HCT116 (cell line): ENCODE data around the gene ADGRB3. TPM values are rescaled to one million over a fixed set of nuclear protein-coding genes. Genes with fewer than 3 reads are reported as not detected.
"Not testable (repeated sequence)": the region's sequence is repeated elsewhere in the genome, so short reads cannot be mapped to it uniquely, and the experiment has no call there.

ENCODE experiments used
- ATAC-seq: fragments of 200-7000 bp; cut with Tn5 transposase; 2 replicates; pipeline ENCODE4 v1.9.1; 2020; ENCODE audit warnings: mild to moderate bottlenecking, moderate library complexity
- BruUV-seq: library from RNA; stranded (reverse); fragments of 400-500 nt; replicated peaks from 2 replicates; lab custom pipeline; 2021; lab: Mats Ljungman, UMichigan
- CTCF ChIA-PET: fragments of 300-600 bp; sonication (Branson Sonifier 250); formaldehyde crosslinking; loops from one replicate; lab custom pipeline; 2021; ENCODE audit warnings: antibody characterized with exemption; lab: Charles Lee
- POLR2A ChIA-PET: fragments of 300-600, 350-600 bp; sonication (Branson Sonifier 250); formaldehyde crosslinking; loops from one replicate; lab custom pipeline; 2021; ENCODE audit warnings: antibody characterized with exemption; lab: Charles Lee
- RAD21 ChIA-PET, 2 experiments: fragments of 300-600 bp; sonication (Branson Sonifier 250); formaldehyde crosslinking; loops; one replicate each; lab custom pipeline; 2023; ENCODE audit warnings: low total read pairs in 2 of 2; ENCODE audit not compliant: uncharacterized antibody in 2 of 2, unreplicated experiment in 2 of 2, low non-redundant PET in 1 of 2; lab: Charles Lee
- DNase-seq: peaks from one replicate; pipeline ENCODE4 v3.0.0-alpha.2; 2010; ENCODE audit warnings: low read depth, low spot score
- H2AFZ ChIP-seq: fragments of 200-600 bp; shearing (Covaris generic), sonication (generic); 2 replicates; pipeline ENCODE4 v1.6.1; 2017; ENCODE audit warnings: low read depth, mixed run types, mixed read lengths, antibody characterized with exemption, low read length; ENCODE audit not compliant: poor library complexity, severe bottlenecking
- H3K27ac ChIP-seq: 2 replicates; pipeline ENCODE4 v1.5.1; 2012; ENCODE audit warnings: low read depth, low read length
- H3K27me3 ChIP-seq: fragments of 200-600 bp; sonication (generic); 2 replicates; pipeline ENCODE4 v1.6.1; 2016; ENCODE audit warnings: mixed run types, low read length, mixed read lengths; ENCODE audit not compliant: insufficient read depth
- H3K36me3 ChIP-seq, 2 experiments: fragments of 200-500 bp in 1 of 2; fragments of 200-600 bp in 1 of 2; sonication (Bioruptor generic) in 1 of 2; sonication (generic) in 1 of 2; 2 replicates each; pipeline versions ENCODE4 v1.5.1 to v1.6.1; 2014 to 2016; ENCODE audit warnings: low read length in 2 of 2, inconsistent platforms in 1 of 2, mixed read lengths in 1 of 2, mixed run types in 1 of 2; ENCODE audit not compliant: insufficient read depth in 2 of 2, control insufficient read depth in 1 of 2
- H3K4me1 ChIP-seq, 2 experiments: fragments of 200-600 bp in 1 of 2; sonication (generic) in 1 of 2; 2 replicates each; pipeline versions ENCODE4 v1.5.1 to v1.6.1; 2012 to 2017; ENCODE audit warnings: low read length in 2 of 2, inconsistent platforms in 1 of 2, mild to moderate bottlenecking in 1 of 2, mixed read lengths in 1 of 2, mixed run types in 1 of 2, moderate library complexity in 1 of 2; ENCODE audit not compliant: insufficient read depth in 2 of 2, control insufficient read depth in 1 of 2
- H3K4me2 ChIP-seq: fragments of 200-600 bp; sonication (generic); 2 replicates; pipeline ENCODE4 v1.6.1; 2017; ENCODE audit warnings: mixed run types, low read length, mixed read lengths
- H3K4me3 ChIP-seq, 2 experiments: fragments of 200-600 bp in 1 of 2; sonication (generic) in 1 of 2; replicated peaks in 1 of 2; 2 replicates each; pipeline ENCODE4 v1.5.1; 2011 to 2016; ENCODE audit warnings: low read length in 2 of 2, control low read depth in 1 of 2, low read depth in 1 of 2, mild to moderate bottlenecking in 1 of 2, mixed read lengths in 1 of 2, mixed run types in 1 of 2
- H3K79me2 ChIP-seq: fragments of 200-600 bp; sonication (generic); 2 replicates; pipeline ENCODE4 v1.6.1; 2017; ENCODE audit warnings: mild to moderate bottlenecking, mixed run types, low read length, moderate library complexity, mixed read lengths; ENCODE audit not compliant: insufficient read depth
- H3K9ac ChIP-seq: fragments of 200-600 bp; sonication (generic); 2 replicates; pipeline ENCODE4 v1.6.1; 2016; ENCODE audit warnings: low read length, mixed read lengths
- H3K9me2 ChIP-seq: fragments of 200-600 bp; sonication (generic), shearing (Covaris generic); 2 replicates; pipeline ENCODE4 v1.6.1; 2017; ENCODE audit warnings: mixed run types, mild to moderate bottlenecking, moderate library complexity; ENCODE audit not compliant: insufficient read depth
- H3K9me3 ChIP-seq, 2 experiments: fragments of 200-500 bp in 1 of 2; fragments of 200-600 bp in 1 of 2; sonication (Bioruptor generic) in 1 of 2; sonication (generic) in 1 of 2; 2 replicates each; pipeline ENCODE4 v1.6.1; 2014 to 2017; ENCODE audit warnings: low read length in 2 of 2, mixed read lengths in 2 of 2, inconsistent platforms in 1 of 2, low read depth in 1 of 2, mild to moderate bottlenecking in 1 of 2, mixed run types in 1 of 2, moderate library complexity in 1 of 2; ENCODE audit not compliant: control insufficient read depth in 1 of 2, insufficient read depth in 1 of 2
- H4K20me1 ChIP-seq: fragments of 200-600 bp; sonication (generic), shearing (Covaris generic); 2 replicates; pipeline ENCODE4 v1.6.1; 2017; ENCODE audit warnings: mixed run types, mild to moderate bottlenecking, moderate library complexity; ENCODE audit not compliant: insufficient read depth
- CEBPB ChIP-seq: IDR thresholded peaks from 2 replicates; pipeline ENCODE4 v1.6.1; 2012; ENCODE audit warnings: low read depth
- ELF1 ChIP-seq: IDR thresholded peaks from 2 replicates; pipeline ENCODE4 v1.6.1; 2012; ENCODE audit warnings: low read depth, borderline replicate concordance
- EZH2phosphoT487 ChIP-seq: fragments of 200-600 bp; IDR thresholded peaks from 2 replicates; pipeline ENCODE4 v1.6.1; 2018; ENCODE audit warnings: antibody characterized with exemption, borderline replicate concordance
- FOSL1 ChIP-seq: IDR thresholded peaks from 2 replicates; pipeline ENCODE4 v1.6.1; 2012; ENCODE audit warnings: low read depth
- JUND ChIP-seq: IDR thresholded peaks from 2 replicates; pipeline ENCODE4 v1.6.1; 2012
- POLR2A ChIP-seq: IDR thresholded peaks from 2 replicates; pipeline ENCODE4 v1.7.0; 2011; ENCODE audit warnings: borderline replicate concordance; ENCODE audit not compliant: insufficient read depth, insufficient read length; ENCODE audit errors: extremely low read depth
- RAD21 ChIP-seq: IDR thresholded peaks from 2 replicates; pipeline ENCODE4 v1.6.1; 2012; ENCODE audit warnings: low read depth, mild to moderate bottlenecking
- SIN3A ChIP-seq: IDR thresholded peaks from 2 replicates; pipeline ENCODE4 v1.6.1; 2012; ENCODE audit warnings: low read depth
- YY1 ChIP-seq: IDR thresholded peaks from 2 replicates; pipeline ENCODE4 v1.6.1; 2011; ENCODE audit warnings: low read length, low read depth, moderate library complexity, mild to moderate bottlenecking; ENCODE audit not compliant: insufficient replicate concordance; ENCODE audit errors: extremely low read depth
- intact Hi-C: fragments of 100-400 bp; cut with micrococcal nuclease; formaldehyde crosslinking; loops from 2 replicates; pipeline ENCODE4 v1.10.0; 2022
- total RNA-seq: library from RNA; stranded (reverse); gene quantifications from one replicate; pipeline ENCODE4 v1.2.1, GENCODE V29; 2021; ENCODE audit not compliant: unreplicated experiment
- TF ChIP-seq, protein P1 (sequence below), 3 experiments: fragments of 200-600 bp in 1 of 3; sonication (generic) in 1 of 3; IDR thresholded peaks in 2 of 3; conservative IDR thresholded peaks in 1 of 3; 2 replicates each; pipeline ENCODE4 v1.5.1; 2012 to 2017; ENCODE audit warnings: low read depth in 2 of 3, low read length in 2 of 3, antibody characterized with exemption in 1 of 3, borderline replicate concordance in 1 of 3, control low read depth in 1 of 3, mild to moderate bottlenecking in 1 of 3, mixed read lengths in 1 of 3, mixed run types in 1 of 3, moderate library complexity in 1 of 3; ENCODE audit not compliant: insufficient read depth in 1 of 3
- TF ChIP-seq, protein P2 (sequence below): IDR thresholded peaks from 2 replicates; pipeline ENCODE4 v1.6.1; 2012

ADGRB3 gene
- total RNA-seq, 1 experiment from 2014 or later = not detected

DNA sequence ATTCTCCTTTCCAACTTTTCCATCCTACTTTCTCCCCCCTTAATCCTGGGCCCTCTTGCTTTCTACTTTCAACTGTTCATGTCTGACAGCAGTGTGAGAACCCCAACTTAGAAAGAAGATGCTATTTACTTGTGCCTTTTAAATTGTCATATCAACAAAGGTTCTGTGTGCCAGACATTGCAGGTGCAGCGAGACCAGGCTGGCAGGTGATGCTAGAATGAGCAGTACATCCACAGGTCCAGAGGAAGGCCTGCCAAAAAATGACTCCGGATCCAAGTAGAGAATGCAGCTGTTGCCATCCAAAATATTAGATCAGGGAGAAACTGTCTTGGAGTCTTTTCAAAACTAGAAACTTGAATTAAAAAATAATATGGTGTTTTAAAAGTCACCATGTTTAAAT, 651.2 kb downstream of the ADGRB3 start:
- H3K27me3 ChIP-seq = no peaks in the 10 kb centered on the region
- H4K20me1 ChIP-seq = no peaks in the 10 kb centered on the region
- no peaks in the 10 kb centered on the region for H3K4me1 ChIP-seq
- CTCF ChIA-PET = no interaction called here
- no peak overlapping the region for H3K9ac ChIP-seq
- TF ChIP-seq JUND (no peak), RAD21 (no peak), POLR2A (no peak), FOSL1 (no peak), CEBPB (no peak), ELF1 (no peak), EZH2phosphoT487 (no peak), YY1 (no peak), SIN3A (no peak)
- TF ChIP-seq, protein P1, sequence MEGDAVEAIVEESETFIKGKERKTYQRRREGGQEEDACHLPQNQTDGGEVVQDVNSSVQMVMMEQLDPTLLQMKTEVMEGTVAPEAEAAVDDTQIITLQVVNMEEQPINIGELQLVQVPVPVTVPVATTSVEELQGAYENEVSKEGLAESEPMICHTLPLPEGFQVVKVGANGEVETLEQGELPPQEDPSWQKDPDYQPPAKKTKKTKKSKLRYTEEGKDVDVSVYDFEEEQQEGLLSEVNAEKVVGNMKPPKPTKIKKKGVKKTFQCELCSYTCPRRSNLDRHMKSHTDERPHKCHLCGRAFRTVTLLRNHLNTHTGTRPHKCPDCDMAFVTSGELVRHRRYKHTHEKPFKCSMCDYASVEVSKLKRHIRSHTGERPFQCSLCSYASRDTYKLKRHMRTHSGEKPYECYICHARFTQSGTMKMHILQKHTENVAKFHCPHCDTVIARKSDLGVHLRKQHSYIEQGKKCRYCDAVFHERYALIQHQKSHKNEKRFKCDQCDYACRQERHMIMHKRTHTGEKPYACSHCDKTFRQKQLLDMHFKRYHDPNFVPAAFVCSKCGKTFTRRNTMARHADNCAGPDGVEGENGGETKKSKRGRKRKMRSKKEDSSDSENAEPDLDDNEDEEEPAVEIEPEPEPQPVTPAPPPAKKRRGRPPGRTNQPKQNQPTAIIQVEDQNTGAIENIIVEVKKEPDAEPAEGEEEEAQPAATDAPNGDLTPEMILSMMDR (IDR thresholded peaks at IDR 0.05 in 2 of 3, conservative IDR thresholded peaks at IDR 0.05 in 1 of 3; ENCODE audit: borderline replicate concordance in 1 of 3, insufficient read depth in 1 of 3, low read depth in 2 of 3, low read length in 2 of 3) = no peak
- TF ChIP-seq, protein P2, sequence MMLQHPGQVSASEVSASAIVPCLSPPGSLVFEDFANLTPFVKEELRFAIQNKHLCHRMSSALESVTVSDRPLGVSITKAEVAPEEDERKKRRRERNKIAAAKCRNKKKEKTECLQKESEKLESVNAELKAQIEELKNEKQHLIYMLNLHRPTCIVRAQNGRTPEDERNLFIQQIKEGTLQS = no peak
- TF ChIP-seq, all 23 proteins: peak for 0
- ATAC-seq (no peak), DNase-seq (no peak)
- Histone ChIP-seq H3K79me2 (no peaks in the 10 kb centered on the region), H3K9me3 (peaks cover 6 to 16% of the 10 kb centered on the region in 2 experiments; a peak in 2 of 4 replicates), H2AFZ (no peak overlapping the region), H3K27ac (no peak overlapping the region), H3K4me3 (no peak overlapping the region), H3K36me3 (no peaks in the 10 kb centered on the region), H3K4me2 (no peak overlapping the region), H3K9me2 (no peaks in the 10 kb centered on the region)
- BruUV-seq = no TSS peak
- POLR2A ChIA-PET = no interaction called here
- intact Hi-C loops = no loop called here
- RAD21 ChIA-PET = no interaction called here

DNA sequence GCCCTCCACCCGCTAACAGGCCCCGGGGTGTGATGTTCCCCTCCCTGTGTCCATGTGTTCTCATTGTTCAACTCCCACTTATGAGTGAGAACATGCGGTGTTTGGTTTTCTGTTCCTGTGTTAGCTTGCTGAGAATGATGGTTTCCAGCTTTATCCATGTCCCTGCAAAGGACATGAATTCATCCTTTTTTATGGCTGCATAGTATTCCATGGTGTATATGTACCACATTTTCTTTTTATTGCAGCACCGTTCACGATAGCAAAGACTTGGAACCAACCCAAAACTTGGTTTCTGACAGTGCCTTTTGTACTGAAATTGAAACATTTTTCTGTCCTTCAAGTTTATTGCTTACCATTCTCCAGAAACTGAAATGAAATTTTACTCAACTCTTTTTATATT, 653.1 kb downstream of the ADGRB3 start:
- H3K4me3 ChIP-seq, H4K20me1 ChIP-seq, BruUV-seq, H3K36me3 ChIP-seq, H3K4me2 ChIP-seq, H3K4me1 ChIP-seq, RAD21 ChIA-PET, H2AFZ ChIP-seq, intact Hi-C loops, H3K27ac ChIP-seq, H3K9me2 ChIP-seq, H3K27me3 ChIP-seq, H3K79me2 ChIP-seq, H3K9ac ChIP-seq, ATAC-seq, DNase-seq, POLR2A ChIA-PET, CTCF ChIA-PET: not testable (repeated sequence)
- peaks cover 4 to 14% of the 10 kb centered on the region in 2 experiments; a peak in 2 of 4 replicates for H3K9me3 ChIP-seq
